Liver (tissue), 9 donors: ENCODE data around the gene MYO9A. TPM values are rescaled to one million over a fixed set of nuclear protein-coding genes. Genes with fewer than 3 reads are reported as not detected.

Experiments
- DNase-seq: peaks from one replicate; pipeline ENCODE4 v3.0.0-alpha.2; 2017; ENCODE audit warnings: low spot score
- H3K27ac ChIP-seq, 2 donors: one replicate each; pipeline ENCODE4 v1.7.0; 2013; ENCODE audit warnings: inconsistent platforms in 2 of 2, low read length in 2 of 2, control low read depth in 1 of 2, low read depth in 1 of 2, mild to moderate bottlenecking in 1 of 2
- H3K27me3 ChIP-seq, 4 donors: one replicate each; pipeline versions ENCODE4 v1.6.1 to v1.7.0; 2013; ENCODE audit warnings: low read length in 3 of 4, inconsistent platforms in 1 of 4, mild to moderate bottlenecking in 1 of 4, moderate library complexity in 1 of 4; ENCODE audit not compliant: control insufficient read depth in 4 of 4, insufficient read depth in 4 of 4
- H3K36me3 ChIP-seq, 4 donors: one replicate each; pipeline versions ENCODE4 v1.6.1 to v1.7.0; 2013; ENCODE audit warnings: low read length in 3 of 4, mild to moderate bottlenecking in 3 of 4, low read depth in 1 of 4, moderate library complexity in 1 of 4; ENCODE audit not compliant: control insufficient read depth in 4 of 4, insufficient read depth in 3 of 4
- H3K4me1 ChIP-seq, 4 donors: one replicate each; pipeline versions ENCODE4 v1.6.1 to v1.7.0; 2013; ENCODE audit warnings: low read length in 3 of 4, mild to moderate bottlenecking in 3 of 4, moderate library complexity in 1 of 4; ENCODE audit not compliant: control insufficient read depth in 4 of 4, insufficient read depth in 4 of 4
- H3K4me3 ChIP-seq, 3 donors: one replicate each; pipeline versions ENCODE4 v1.6.1 to v1.7.0; 2013; ENCODE audit warnings: low read length in 3 of 3, control low read depth in 1 of 3, low read depth in 1 of 3, mild to moderate bottlenecking in 1 of 3
- H3K9ac ChIP-seq, 2 donors: one replicate each; pipeline ENCODE4 v1.7.0; 2013; ENCODE audit warnings: low read length in 2 of 2, mild to moderate bottlenecking in 2 of 2, moderate library complexity in 2 of 2, control low read depth in 1 of 2, low read depth in 1 of 2
- H3K9me3 ChIP-seq, 4 donors: one replicate each; pipeline versions ENCODE4 v1.6.1 to v1.7.0; 2013; ENCODE audit warnings: low read length in 3 of 4; ENCODE audit not compliant: control insufficient read depth in 4 of 4
- ATF3 ChIP-seq: IDR thresholded peaks from 2 replicates; pipeline ENCODE4 v1.6.1; 2016; ENCODE audit warnings: antibody characterized with exemption
- FOXA1 ChIP-seq: IDR thresholded peaks from 2 replicates; pipeline ENCODE4 v1.6.1; 2016; ENCODE audit warnings: antibody characterized with exemption
- FOXA2 ChIP-seq: IDR thresholded peaks from 2 replicates; pipeline ENCODE4 v1.6.1; 2016; ENCODE audit warnings: antibody characterized with exemption
- GABPA ChIP-seq, 2 donors: IDR thresholded peaks in 1 of 2; conservative IDR thresholded peaks in 1 of 2; 2 replicates each; pipeline ENCODE4 v1.6.1; 2016; ENCODE audit warnings: antibody characterized with exemption in 2 of 2, mild to moderate bottlenecking in 1 of 2, moderate library complexity in 1 of 2
- HNF4A ChIP-seq, 2 donors: conservative IDR thresholded peaks; 2 replicates each; pipeline ENCODE4 v1.6.1; 2016; ENCODE audit warnings: antibody characterized with exemption in 2 of 2, mild to moderate bottlenecking in 2 of 2
- HNF4G ChIP-seq: IDR thresholded peaks from 2 replicates; pipeline ENCODE4 v1.6.1; 2016; ENCODE audit warnings: antibody characterized with exemption
- JUND ChIP-seq, 2 donors: IDR thresholded peaks; 2 replicates each; pipeline ENCODE4 v1.6.1; 2016; ENCODE audit warnings: antibody characterized with exemption in 2 of 2
- NR2F2 ChIP-seq: IDR thresholded peaks from 2 replicates; pipeline ENCODE4 v1.6.1; 2016; ENCODE audit warnings: antibody characterized with exemption
- REST ChIP-seq: IDR thresholded peaks from 2 replicates; pipeline ENCODE4 v1.6.1; 2016; ENCODE audit warnings: antibody characterized with exemption, mild to moderate bottlenecking
- RXRA ChIP-seq, 2 donors: IDR thresholded peaks; 2 replicates each; pipeline ENCODE4 v1.6.1; 2017 to 2018; ENCODE audit warnings: antibody characterized with exemption in 2 of 2, mild to moderate bottlenecking in 1 of 2
- TAF1 ChIP-seq: conservative IDR thresholded peaks from 2 replicates; pipeline ENCODE4 v1.6.1; 2016; ENCODE audit warnings: antibody characterized with exemption, mild to moderate bottlenecking
- YY1 ChIP-seq: IDR thresholded peaks from 2 replicates; pipeline ENCODE4 v1.6.1; 2016; ENCODE audit warnings: antibody characterized with exemption, mild to moderate bottlenecking
- ZBTB33 ChIP-seq: IDR thresholded peaks from 2 replicates; pipeline ENCODE4 v1.6.1; 2016; ENCODE audit warnings: antibody characterized with exemption
- WGBS: extraction: QIAGEN DNeasy Blood & Tissue Kit; methylation state at CpG from one replicate; pipeline ENCODE4 v1.1.7; 2013; 5-methylcytosine and 5-hydroxymethylcytosine counted together
- polyA plus RNA-seq, 2 donors: library from polyadenylated mRNA; stranded (reverse) in 1 of 2; unstranded in 1 of 2; fragments of 200-250 nt in 1 of 2; fragments of >200 nt in 1 of 2; fragmentation: Nextera tagmentation in 1 of 2; extraction: Ambion mirVana in 1 of 2; gene quantifications; one replicate each; pipeline versions ENCODE4 v1.2.1 to v1.2.3, GENCODE V29; 2013 to 2015
- total RNA-seq, 2 donors: library from RNA; depleted of rRNA; stranded (reverse); fragments of >200 nt; gene quantifications; one replicate each; pipeline ENCODE4 v1.2.3, GENCODE V29; 2014
- TF ChIP-seq, protein P1 (sequence below): fragments of 150-350 bp; IDR thresholded peaks from 2 replicates; pipeline ENCODE4 v1.5.1; 2017; ENCODE audit warnings: improper control_type of control experiment, low read depth, low read length; ENCODE audit not compliant: missing input control
- TF ChIP-seq, protein P2 (sequence below): IDR thresholded peaks from 2 replicates; pipeline ENCODE4 v1.6.1; 2016; ENCODE audit warnings: antibody characterized with exemption
- donor health status: healthy.
- donor health status: healthy.
- donor health status: healthy.
- donor health status: healthy.
- donor health status: healthy.

Gene MYO9A
- total and polyA plus RNA-seq, 4 donors: 1.4 to 14.9 (median 8.4) TPM

DNA sequence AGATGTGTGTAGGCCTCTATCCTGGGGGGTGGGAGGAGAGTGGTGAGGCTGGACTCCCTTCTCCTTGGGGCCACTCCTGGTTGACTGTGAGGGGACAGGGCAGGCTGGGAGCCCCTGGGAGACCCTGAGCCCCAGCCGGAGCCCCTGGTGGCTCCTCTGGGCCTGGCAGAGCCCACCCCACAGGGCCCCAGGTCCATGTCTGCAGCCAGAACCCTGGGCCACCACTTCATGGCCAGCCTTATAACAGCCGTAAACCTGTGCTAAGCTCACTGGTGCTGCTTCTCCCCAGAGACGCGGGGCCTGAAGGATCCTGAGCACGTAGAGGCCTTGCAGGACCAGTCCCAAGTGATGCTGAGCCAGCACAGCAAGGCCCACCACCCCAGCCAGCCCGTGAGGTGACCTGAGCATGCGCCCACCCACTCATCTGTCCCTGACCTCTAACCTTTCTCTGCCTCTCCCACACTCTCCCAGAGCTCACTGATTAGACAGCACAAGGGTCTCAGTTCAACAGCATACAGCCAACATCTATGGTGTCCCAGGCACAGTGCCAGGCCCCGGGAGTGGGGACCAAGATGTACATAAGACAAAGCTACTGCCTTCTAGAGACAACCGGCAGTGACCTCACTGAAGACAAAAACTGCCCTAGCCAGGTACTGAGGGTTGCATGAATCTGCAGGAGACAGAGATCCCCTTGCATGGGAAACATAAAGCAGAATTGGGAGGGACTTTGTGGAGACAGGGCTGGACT lies 304.1 kb downstream of the MYO9A start:
- Histone ChIP-seq H3K27ac (no peak overlapping the region), H3K9me3 (peaks cover 0 to 3% (median 1%) of the 10 kb centered on the region in 4 donors), H3K4me3 (no peak overlapping the region), H3K9ac (no peak overlapping the region), H3K27me3 (peaks cover 0 to under 1% (median 0%) of the 10 kb centered on the region in 4 donors), H3K4me1 (no peaks in the 10 kb centered on the region), H3K36me3 (no peaks in the 10 kb centered on the region)
- no peak for TF ChIP-seq JUND (IDR thresholded peaks at IDR 0.05)
- TF ChIP-seq NR2F2: no peak
- TF ChIP-seq, protein P1, sequence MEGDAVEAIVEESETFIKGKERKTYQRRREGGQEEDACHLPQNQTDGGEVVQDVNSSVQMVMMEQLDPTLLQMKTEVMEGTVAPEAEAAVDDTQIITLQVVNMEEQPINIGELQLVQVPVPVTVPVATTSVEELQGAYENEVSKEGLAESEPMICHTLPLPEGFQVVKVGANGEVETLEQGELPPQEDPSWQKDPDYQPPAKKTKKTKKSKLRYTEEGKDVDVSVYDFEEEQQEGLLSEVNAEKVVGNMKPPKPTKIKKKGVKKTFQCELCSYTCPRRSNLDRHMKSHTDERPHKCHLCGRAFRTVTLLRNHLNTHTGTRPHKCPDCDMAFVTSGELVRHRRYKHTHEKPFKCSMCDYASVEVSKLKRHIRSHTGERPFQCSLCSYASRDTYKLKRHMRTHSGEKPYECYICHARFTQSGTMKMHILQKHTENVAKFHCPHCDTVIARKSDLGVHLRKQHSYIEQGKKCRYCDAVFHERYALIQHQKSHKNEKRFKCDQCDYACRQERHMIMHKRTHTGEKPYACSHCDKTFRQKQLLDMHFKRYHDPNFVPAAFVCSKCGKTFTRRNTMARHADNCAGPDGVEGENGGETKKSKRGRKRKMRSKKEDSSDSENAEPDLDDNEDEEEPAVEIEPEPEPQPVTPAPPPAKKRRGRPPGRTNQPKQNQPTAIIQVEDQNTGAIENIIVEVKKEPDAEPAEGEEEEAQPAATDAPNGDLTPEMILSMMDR: no peak
- TF ChIP-seq TAF1: no peak
- no peak for TF ChIP-seq FOXA1
- TF ChIP-seq, protein P2, sequence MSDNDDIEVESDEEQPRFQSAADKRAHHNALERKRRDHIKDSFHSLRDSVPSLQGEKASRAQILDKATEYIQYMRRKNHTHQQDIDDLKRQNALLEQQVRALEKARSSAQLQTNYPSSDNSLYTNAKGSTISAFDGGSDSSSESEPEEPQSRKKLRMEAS: no peak
- no peak for TF ChIP-seq RXRA (IDR thresholded peaks at IDR 0.05)
- no peak for TF ChIP-seq ATF3
- DNase-seq: no peak
- whole genome bisulfite sequencing: 91% methylated on average over 9 of the region's 9 CpGs

DNA sequence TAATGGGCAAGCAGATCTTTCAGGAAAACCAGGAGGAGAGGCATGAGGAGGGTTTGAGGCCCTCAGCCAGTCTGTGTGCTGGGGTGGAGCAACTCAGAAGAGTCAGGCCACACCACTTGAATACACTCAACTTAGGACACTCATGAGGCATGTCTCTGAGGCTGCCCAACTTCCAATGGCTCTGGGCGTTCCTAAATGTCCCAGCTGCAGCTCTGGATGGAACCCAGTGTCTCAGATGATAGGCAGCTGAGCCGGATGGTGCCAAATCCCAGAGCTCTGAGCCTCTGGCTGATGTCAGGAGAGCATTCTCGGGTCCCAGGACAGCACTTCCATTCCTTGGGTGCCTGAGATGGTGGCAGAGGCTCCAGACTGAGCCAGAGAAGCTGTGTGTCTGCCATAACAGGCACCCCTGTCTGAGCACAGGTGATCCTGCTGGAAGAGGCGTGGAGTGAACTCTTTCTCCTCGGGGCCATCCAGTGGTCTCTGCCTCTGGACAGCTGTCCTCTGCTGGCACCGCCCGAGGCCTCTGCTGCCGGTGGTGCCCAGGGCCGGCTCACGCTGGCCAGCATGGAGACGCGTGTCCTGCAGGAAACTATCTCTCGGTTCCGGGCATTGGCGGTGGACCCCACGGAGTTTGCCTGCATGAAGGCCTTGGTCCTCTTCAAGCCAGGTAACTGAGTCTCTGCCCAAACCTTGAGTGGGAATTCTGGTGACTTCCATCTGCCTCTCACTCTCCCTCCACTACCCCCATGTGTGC lies 304.8 kb downstream of the MYO9A start:
- no peak overlapping the region for H3K4me3 ChIP-seq

More for the DNA sequence above, 304.8 kb downstream of the MYO9A start:
- Histone ChIP-seq H3K27ac (no peak overlapping the region), H3K27me3 (peaks cover 0 to 4% (median 0%) of the 10 kb centered on the region in 4 donors), H3K4me1 (no peaks in the 10 kb centered on the region), H3K9me3 (peaks cover 0 to 2% (median under 1%) of the 10 kb centered on the region in 4 donors), H3K36me3 (no peaks in the 10 kb centered on the region), H3K9ac (no peak overlapping the region)
- 94% methylated on average over 16 of the region's 16 CpGs for WGBS
- DNase-seq: no peak
- no peak for TF ChIP-seq RXRA (IDR thresholded peaks at IDR 0.05)
- TF ChIP-seq GABPA (IDR thresholded peaks at IDR 0.05 in 1 of 2, conservative IDR thresholded peaks at IDR 0.05 in 1 of 2): no peak
- no peak for TF ChIP-seq ATF3
- TF ChIP-seq YY1: no peak
- TF ChIP-seq HNF4A (conservative IDR thresholded peaks at IDR 0.05): no peak
- TF ChIP-seq HNF4G: no peak
- no peak for TF ChIP-seq NR2F2
- TF ChIP-seq, protein P2: no peak
- no peak for TF ChIP-seq REST
- TF ChIP-seq FOXA1: no peak
- TF ChIP-seq FOXA2: no peak
- TF ChIP-seq JUND (IDR thresholded peaks at IDR 0.05): no peak
- TF ChIP-seq ZBTB33: no peak
